HEK293 (cell line): ENCODE results near the gene AKT2.

Source experiments
- CTCF ChIA-PET: fragments of 350-600 bp; formaldehyde crosslinking; extraction: SDS; loops from one replicate; lab custom pipeline; 2021; ENCODE audit warnings: antibody characterized with exemption; lab: Yijun Ruan, JAX
- POLR2A ChIA-PET: fragments of 300-600 bp; formaldehyde crosslinking; extraction: SDS; loops from one replicate; lab custom pipeline; 2020; ENCODE audit warnings: antibody characterized with exemption, inconsistent platforms; lab: Yijun Ruan, JAX
- H3K27ac ChIP-seq: fragments of 200-500 bp; sonication (Bioruptor generic); 2 replicates; pipeline ENCODE4 v1.5.1; 2014; ENCODE audit warnings: low read depth, low read length, control low read depth, inconsistent platforms; ENCODE audit errors: extremely low read depth
- H3K36me3 ChIP-seq, 2 experiments: fragments of 200-500 bp in 1 of 2; sonication (Bioruptor generic) in 1 of 2; 1 replicate in 1 of 2; 2 replicates in 1 of 2; pipeline ENCODE4 v1.5.1; 2014 to 2017; ENCODE audit warnings: inconsistent platforms in 2 of 2, low read length in 2 of 2; ENCODE audit not compliant: control insufficient read depth in 2 of 2, insufficient read depth in 1 of 2
- H3K4me1 ChIP-seq: fragments of 200-500 bp; sonication (Bioruptor generic); 2 replicates; pipeline ENCODE4 v1.5.1; 2014; ENCODE audit warnings: mild to moderate bottlenecking, low read length, inconsistent platforms; ENCODE audit not compliant: control insufficient read depth, insufficient read depth
- H3K4me3 ChIP-seq: 2 replicates; pipeline ENCODE4 v1.5.1; 2011; ENCODE audit warnings: low read depth, mild to moderate bottlenecking, control low read depth, low read length, moderate library complexity
- H3K9me3 ChIP-seq: fragments of 200-500 bp; sonication (Bioruptor generic); 2 replicates; pipeline ENCODE4 v1.5.1; 2014; ENCODE audit warnings: low read depth, low read length, inconsistent platforms; ENCODE audit not compliant: control insufficient read depth, insufficient read depth
- EGR2 ChIP-seq: fragments of 450-650 bp; formaldehyde crosslinking; IDR thresholded peaks from 2 replicates; pipeline ENCODE4 v1.5.1; 2016; ENCODE audit warnings: low read depth, missing biosample characterization, missing genetic modification characterization
- FEZF1 ChIP-seq: fragments of 450-650 bp; formaldehyde crosslinking; IDR thresholded peaks from 2 replicates; pipeline ENCODE4 v1.5.1; 2016; ENCODE audit warnings: missing biosample characterization, missing genetic modification characterization
- GLIS2 ChIP-seq: fragments of 450-650 bp; formaldehyde crosslinking; IDR thresholded peaks from 2 replicates; pipeline ENCODE4 v1.5.1; 2016; ENCODE audit warnings: missing biosample characterization, missing genetic modification characterization
- HIC1 ChIP-seq: fragments of 450-650 bp; formaldehyde crosslinking; IDR thresholded peaks from 2 replicates; pipeline ENCODE4 v1.5.1; 2016; ENCODE audit warnings: missing biosample characterization, missing genetic modification characterization
- IKZF3 ChIP-seq: fragments of 450-650 bp; IDR thresholded peaks from 2 replicates; pipeline ENCODE4 v1.5.0; 2018; ENCODE audit warnings: missing biosample characterization, mild to moderate bottlenecking, missing genetic modification characterization, moderate library complexity
- KLF1 ChIP-seq: fragments of 450-650 bp; formaldehyde crosslinking; IDR thresholded peaks from 2 replicates; pipeline ENCODE4 v1.5.1; 2016; ENCODE audit warnings: missing biosample characterization, missing genetic modification characterization
- KLF9 ChIP-seq: fragments of 450-650 bp; formaldehyde crosslinking; IDR thresholded peaks from 2 replicates; pipeline ENCODE4 v1.5.1; 2016; ENCODE audit warnings: missing biosample characterization, missing genetic modification characterization, low read depth
- PATZ1 ChIP-seq: fragments of 450-650 bp; formaldehyde crosslinking; IDR thresholded peaks from 2 replicates; pipeline ENCODE4 v1.5.1; 2016; ENCODE audit warnings: missing biosample characterization, missing genetic modification characterization
- WT1 ChIP-seq: fragments of 450-650 bp; formaldehyde crosslinking; IDR thresholded peaks from 2 replicates; pipeline ENCODE4 v1.5.1; 2016; ENCODE audit warnings: missing biosample characterization, missing genetic modification characterization
- YY1 ChIP-seq: fragments of 450-650 bp; formaldehyde crosslinking; IDR thresholded peaks from 2 replicates; pipeline ENCODE4 v1.5.1; 2018; ENCODE audit warnings: missing biosample characterization, missing genetic modification characterization
- ZBTB21 ChIP-seq: fragments of 450-650 bp; formaldehyde crosslinking; IDR thresholded peaks from 2 replicates; pipeline ENCODE4 v1.5.1; 2017; ENCODE audit warnings: missing biosample characterization, missing genetic modification characterization
- ZFHX2 ChIP-seq: fragments of 450-650 bp; formaldehyde crosslinking; conservative IDR thresholded peaks from 2 replicates; pipeline ENCODE4 v1.5.1; 2016; ENCODE audit warnings: missing biosample characterization, missing genetic modification characterization
- ZNF133 ChIP-seq: fragments of 450-650 bp; formaldehyde crosslinking; IDR thresholded peaks from 2 replicates; pipeline ENCODE4 v1.5.1; 2016; ENCODE audit warnings: missing biosample characterization, missing genetic modification characterization
- ZNF184 ChIP-seq: fragments of 450-650 bp; IDR thresholded peaks from 2 replicates; pipeline ENCODE4 v1.5.1; 2018; ENCODE audit warnings: missing biosample characterization, mild to moderate bottlenecking, missing genetic modification characterization
- ZNF214 ChIP-seq: fragments of 450-650 bp; formaldehyde crosslinking; IDR thresholded peaks from 2 replicates; pipeline ENCODE4 v1.5.1; 2017; ENCODE audit warnings: missing biosample characterization, mild to moderate bottlenecking, missing genetic modification characterization, borderline replicate concordance
- ZNF221 ChIP-seq: fragments of 450-650 bp; formaldehyde crosslinking; IDR thresholded peaks from 2 replicates; pipeline ENCODE4 v1.5.1; 2017; ENCODE audit warnings: missing biosample characterization, missing genetic modification characterization, borderline replicate concordance
- ZNF274 ChIP-seq, 2 experiments: fragments of 200-500 bp in 1 of 2; fragments of 450-650 bp in 1 of 2; sonication (Bioruptor generic) in 1 of 2; formaldehyde crosslinking in 1 of 2; IDR thresholded peaks; 2 replicates each; pipeline versions ENCODE4 v1.5.1 to v1.6.1; 2014 to 2016; ENCODE audit warnings: borderline replicate concordance in 1 of 2, inconsistent platforms in 1 of 2, low read length in 1 of 2, missing biosample characterization in 1 of 2, missing genetic modification characterization in 1 of 2
- ZNF280D ChIP-seq: fragments of 450-650 bp; formaldehyde crosslinking; IDR thresholded peaks from 2 replicates; pipeline ENCODE4 v1.5.1; 2016; ENCODE audit warnings: missing biosample characterization, missing genetic modification characterization
- ZNF521 ChIP-seq: fragments of 450-650 bp; formaldehyde crosslinking; IDR thresholded peaks from 2 replicates; pipeline ENCODE4 v1.5.1; 2017; ENCODE audit warnings: missing biosample characterization, mild to moderate bottlenecking, missing genetic modification characterization
- ZNF544 ChIP-seq: fragments of 450-650 bp; formaldehyde crosslinking; IDR thresholded peaks from 2 replicates; pipeline ENCODE4 v1.5.0; 2017; ENCODE audit warnings: missing biosample characterization, missing genetic modification characterization
- ZNF571 ChIP-seq: fragments of 450-650 bp; formaldehyde crosslinking; IDR thresholded peaks from 2 replicates; pipeline ENCODE4 v1.5.0; 2017; ENCODE audit warnings: missing biosample characterization, missing genetic modification characterization
- ZNF600 ChIP-seq: fragments of 450-650 bp; formaldehyde crosslinking; IDR thresholded peaks from 2 replicates; pipeline ENCODE4 v1.5.1; 2016; ENCODE audit warnings: missing biosample characterization, missing genetic modification characterization
- ZNF704 ChIP-seq: fragments of 450-650 bp; formaldehyde crosslinking; IDR thresholded peaks from 2 replicates; pipeline ENCODE4 v1.5.1; 2016; ENCODE audit warnings: missing biosample characterization, missing genetic modification characterization
- ZNF777 ChIP-seq: fragments of 450-650 bp; formaldehyde crosslinking; IDR thresholded peaks from 2 replicates; pipeline ENCODE4 v1.5.1; 2017; ENCODE audit warnings: missing biosample characterization, missing genetic modification characterization, borderline replicate concordance
- ZNF843 ChIP-seq: fragments of 450-650 bp; formaldehyde crosslinking; IDR thresholded peaks from 2 replicates; pipeline ENCODE4 v1.5.1; 2016; ENCODE audit warnings: missing biosample characterization, missing genetic modification characterization

AKT2 gene

GRCh38 chr19:40274585-40275544, 10.3 kb downstream of the AKT2 start:
- Histone ChIP-seq H3K27ac (peak overlapping the region; percentile 43), H3K4me3 (no peak overlapping the region), H3K36me3 (peaks cover 14 to 23% of the 10 kb centered on the region in 2 experiments; a peak in 2 of 3 replicates), H3K9me3 (no peaks in the 10 kb centered on the region), H3K4me1 (peaks cover 37% of the 10 kb centered on the region)
- POLR2A ChIA-PET = interaction anchor here (0.6 to 1.5 kb wide), 2 partner anchors 9 to 834 kb away, joined by 3 to 7 read pairs; no protein-coding TSS in a partner anchor
- CTCF ChIA-PET = interaction anchor here (0.6 to 1.6 kb wide), 3 partner anchors 27 to 327 kb away, joined by 3 to 5 read pairs (median 4); no protein-coding TSS in a partner anchor
- no peak for TF ChIP-seq YY1 (tag by site-specific recombination)
- TF ChIP-seq ZNF274 (IDR thresholded peaks at IDR 0.05; ENCODE audit: low read length) = no peak
- no peak for TF ChIP-seq ZNF274 (tag by site-specific recombination; IDR thresholded peaks at IDR 0.05; ENCODE audit: borderline replicate concordance)
- TF ChIP-seq ZNF571 (tag by site-specific recombination) = no peak
- TF ChIP-seq KLF9 (tag by site-specific recombination) = no peak
- TF ChIP-seq ZBTB21 (tag by site-specific recombination) = no peak
- TF ChIP-seq IKZF3 (tag by site-specific recombination) = no peak
- TF ChIP-seq ZNF600 (tag by site-specific recombination) = peak; percentile 77
- no peak for TF ChIP-seq ZNF133
- 0 out of 2 replicates have a peak, but pooled peaks have one; percentile 22 for TF ChIP-seq PATZ1
- TF ChIP-seq FEZF1 (tag by site-specific recombination) = no peak
- TF ChIP-seq ZNF843 (tag by site-specific recombination) = no peak
- 0 out of 2 replicates have a peak, but pooled peaks have one; percentile 22 for TF ChIP-seq GLIS2
- TF ChIP-seq ZNF521 (tag by site-specific recombination) = no peak
- no peak for TF ChIP-seq ZNF704 (tag by site-specific recombination)
- TF ChIP-seq ZNF184 (tag by site-specific recombination) = no peak
- peak; percentile 79 for TF ChIP-seq KLF1 (tag by site-specific recombination)
- no peak for TF ChIP-seq ZNF221 (tag by site-specific recombination)
- TF ChIP-seq EGR2 = peak; percentile 38; the same call in 1 of the 2 replicates
- peak; percentile 49; the same call in 1 of the 2 replicates for TF ChIP-seq WT1 (tag by site-specific recombination)
- TF ChIP-seq ZNF544 (tag by site-specific recombination) = no peak
- TF ChIP-seq ZFHX2 (tag by site-specific recombination) = peak; percentile 36; the same call in 1 of the 2 replicates
- TF ChIP-seq HIC1 (tag by site-specific recombination) = no peak
- no peak for TF ChIP-seq ZNF214
- TF ChIP-seq ZNF280D (tag by site-specific recombination) = no peak
- no peak for TF ChIP-seq ZNF777
